IMR-90 (cell line): ENCODE measurements around the gene KIF16B. TPM values are rescaled to one million over a fixed set of nuclear protein-coding genes. Genes with fewer than 3 reads are reported as not detected.

ENCODE experiments used
- ATAC-seq: fragments of 200-7000 bp; cut with Tn5 transposase; 2 replicates; pipeline ENCODE4 v1.9.1; 2020; ENCODE audit warnings: low read depth, mild to moderate bottlenecking, moderate library complexity
- BruUV-seq: library from RNA; stranded (reverse); fragments of 400-500 nt; replicated peaks from 2 replicates; lab custom pipeline; 2021; lab: Mats Ljungman, UMichigan
- CTCF ChIA-PET: fragments of 300-600 bp; formaldehyde crosslinking; extraction: SDS; loops from one replicate; lab custom pipeline; 2021; ENCODE audit warnings: antibody characterized with exemption; lab: Yijun Ruan, JAX
- POLR2A ChIA-PET: fragments of 300-600 bp; sonication (Branson Sonifier 250); formaldehyde crosslinking; loops from one replicate; lab custom pipeline; 2022; ENCODE audit warnings: antibody characterized with exemption; ENCODE audit not compliant: unreplicated experiment; lab: Charles Lee
- DNase-seq: peaks from one replicate; pipeline ENCODE4 v3.0.0; 2013
- H2AFZ ChIP-seq: replicated peaks from 2 replicates; pipeline ENCODE3; 2013; ENCODE audit warnings: low read length, mild to moderate bottlenecking; ENCODE audit not compliant: poor library complexity
- H2AK5ac ChIP-seq: 2 replicates; pipeline ENCODE4 v1.6.1; 2013; ENCODE audit warnings: low read depth, low read length, inconsistent platforms
- H2AK9ac ChIP-seq: replicated peaks from 2 replicates; pipeline ENCODE3; 2013; ENCODE audit warnings: mild to moderate bottlenecking, low read depth, low read length, moderate library complexity; ENCODE audit not compliant: poor library complexity
- H2BK120ac ChIP-seq: 2 replicates; pipeline ENCODE4 v1.6.1; 2013; ENCODE audit warnings: low read depth, low read length, inconsistent platforms
- H2BK15ac ChIP-seq: 3 replicates; pipeline ENCODE4 v1.6.1; 2013; ENCODE audit warnings: low read depth, low read length, inconsistent platforms
- H2BK20ac ChIP-seq: 2 replicates; pipeline ENCODE4 v1.6.1; 2013; ENCODE audit warnings: low read depth, mild to moderate bottlenecking, inconsistent platforms, low read length, moderate library complexity
- H2BK5ac ChIP-seq: 2 replicates; pipeline ENCODE4 v1.6.1; 2013; ENCODE audit warnings: mild to moderate bottlenecking, low read depth, low read length, inconsistent platforms; ENCODE audit not compliant: poor library complexity, severe bottlenecking
- H3K14ac ChIP-seq: replicated peaks from 2 replicates; pipeline ENCODE4 v1.6.1; 2013; ENCODE audit warnings: low read depth, low read length, inconsistent platforms
- H3K18ac ChIP-seq: 2 replicates; pipeline ENCODE4 v1.6.1; 2013; ENCODE audit warnings: low read depth, low read length, control low read depth
- H3K23ac ChIP-seq: 2 replicates; pipeline ENCODE4 v1.6.1; 2013; ENCODE audit warnings: low read depth, low read length, inconsistent platforms
- H3K27ac ChIP-seq: 2 replicates; pipeline ENCODE4 v1.5.1; 2013; ENCODE audit warnings: mild to moderate bottlenecking, control low read depth, low read length; ENCODE audit not compliant: insufficient read depth
- H3K27me3 ChIP-seq: 2 replicates; pipeline ENCODE4 v1.6.1; 2013; ENCODE audit warnings: low read length; ENCODE audit not compliant: control insufficient read depth, insufficient read depth
- H3K36me3 ChIP-seq: 2 replicates; pipeline ENCODE4 v1.6.1; 2013; ENCODE audit warnings: low read length, mixed read lengths; ENCODE audit not compliant: control insufficient read depth, insufficient read depth
- H3K4ac ChIP-seq: 2 replicates; pipeline ENCODE4 v1.6.1; 2013; ENCODE audit warnings: low read depth, low read length, inconsistent platforms
- H3K4me1 ChIP-seq: 2 replicates; pipeline ENCODE4 v1.6.1; 2013; ENCODE audit warnings: low read length, mixed read lengths; ENCODE audit not compliant: control insufficient read depth, insufficient read depth
- H3K4me2 ChIP-seq: 2 replicates; pipeline ENCODE4 v1.6.1; 2013; ENCODE audit warnings: low read depth, mild to moderate bottlenecking, control low read depth, low read length, moderate library complexity
- H3K4me3 ChIP-seq: 2 replicates; pipeline ENCODE4 v1.5.1; 2013; ENCODE audit warnings: low read depth, mild to moderate bottlenecking, control low read depth, low read length, moderate library complexity; ENCODE audit not compliant: insufficient read depth
- H3K56ac ChIP-seq: 2 replicates; pipeline ENCODE4 v1.6.1; 2013; ENCODE audit warnings: low read length, inconsistent platforms; ENCODE audit not compliant: insufficient read depth; ENCODE audit errors: extremely low read depth
- H3K79me1 ChIP-seq, 2 experiments: 2 replicates each; pipeline ENCODE4 v1.6.1; 2013; ENCODE audit warnings: low read length in 2 of 2, inconsistent platforms in 1 of 2, low read depth in 1 of 2
- H3K9ac ChIP-seq: 2 replicates; pipeline ENCODE4 v1.6.1; 2013; ENCODE audit warnings: low read depth, low read length, control low read depth
- H3K9me1 ChIP-seq: 2 replicates; pipeline ENCODE4 v1.6.1; 2013; ENCODE audit warnings: low read length, inconsistent platforms; ENCODE audit not compliant: insufficient read depth
- H3K9me3 ChIP-seq: 2 replicates; pipeline ENCODE4 v1.6.1; 2013; ENCODE audit warnings: low read length; ENCODE audit not compliant: control insufficient read depth, insufficient read depth
- H4K20me1 ChIP-seq: 2 replicates; pipeline ENCODE4 v1.6.1; 2013; ENCODE audit warnings: low read length, inconsistent platforms; ENCODE audit not compliant: insufficient read depth
- H4K5ac ChIP-seq: 2 replicates; pipeline ENCODE4 v1.6.1; 2013; ENCODE audit warnings: mild to moderate bottlenecking, low read depth, low read length, control low read depth
- H4K8ac ChIP-seq, 2 experiments: 2 replicates each; pipeline ENCODE4 v1.6.1; 2013; ENCODE audit warnings: low read depth in 2 of 2, low read length in 2 of 2, control low read depth in 1 of 2, inconsistent platforms in 1 of 2
- H4K91ac ChIP-seq: 2 replicates; pipeline ENCODE4 v1.6.1; 2013; ENCODE audit warnings: low read depth, low read length, inconsistent platforms; ENCODE audit not compliant: insufficient read depth
- BHLHE40 ChIP-seq: fragments of 150-350 bp; IDR thresholded peaks from 2 replicates; pipeline ENCODE4 v1.6.1; 2016; ENCODE audit warnings: mild to moderate bottlenecking, low read depth, low read length
- CEBPB ChIP-seq: IDR thresholded peaks from 2 replicates; pipeline ENCODE4 v1.6.1; 2012; ENCODE audit warnings: low read depth, low read length, improper control_type of control experiment
- CHD1 ChIP-seq: IDR thresholded peaks from 2 replicates; pipeline ENCODE4 v1.6.1; 2012; ENCODE audit warnings: low read depth, low read length, improper control_type of control experiment
- FOS ChIP-seq: fragments of 150-350 bp; IDR thresholded peaks from 2 replicates; pipeline ENCODE4 v1.6.1; 2016; ENCODE audit warnings: low read depth, low read length
- MAFK ChIP-seq: IDR thresholded peaks from 2 replicates; pipeline ENCODE4 v1.6.1; 2012; ENCODE audit warnings: low read depth, low read length, improper control_type of control experiment
- MAZ ChIP-seq: IDR thresholded peaks from 2 replicates; pipeline ENCODE4 v1.6.1; 2012; ENCODE audit warnings: low read depth, mild to moderate bottlenecking, low read length, improper control_type of control experiment, moderate library complexity, borderline replicate concordance
- MXI1 ChIP-seq: IDR thresholded peaks from 2 replicates; pipeline ENCODE4 v1.6.1; 2012; ENCODE audit warnings: low read depth, mild to moderate bottlenecking, low read length, moderate library complexity, borderline replicate concordance
- NFE2L2 ChIP-seq: fragments of 150-350 bp; IDR thresholded peaks from 2 replicates; pipeline ENCODE4 v1.6.1; 2016; ENCODE audit warnings: low read depth, mild to moderate bottlenecking, low read length
- POLR2A ChIP-seq: IDR thresholded peaks from 2 replicates; pipeline ENCODE4 v1.6.1; 2012; ENCODE audit warnings: mild to moderate bottlenecking, low read depth, low read length
- RAD21 ChIP-seq: IDR thresholded peaks from 2 replicates; pipeline ENCODE4 v1.6.1; 2012; ENCODE audit warnings: low read length, improper control_type of control experiment
- RCOR1 ChIP-seq: IDR thresholded peaks from 2 replicates; pipeline ENCODE4 v1.6.1; 2012; ENCODE audit warnings: mild to moderate bottlenecking, low read length, improper control_type of control experiment; ENCODE audit not compliant: insufficient replicate concordance
- RFX5 ChIP-seq: IDR thresholded peaks from 2 replicates; pipeline ENCODE4 v1.8.0; 2012; ENCODE audit warnings: low read depth, mild to moderate bottlenecking, low read length, moderate library complexity
- SMC3 ChIP-seq: fragments of 150-350 bp; IDR thresholded peaks from 2 replicates; pipeline ENCODE4 v1.6.1; 2016; ENCODE audit warnings: low read depth, mild to moderate bottlenecking, antibody characterized with exemption, low read length, moderate library complexity
- WGBS, 2 experiments: methylation state at CpG; one replicate each; pipeline versions ENCODE4 v1.1.5 to v1.1.7; 2013; ENCODE audit warnings: missing lambda C conversion rate in 2 of 2; ENCODE audit not compliant: insufficient read length in 1 of 2; ENCODE audit errors: extremely low coverage in 2 of 2; 5-methylcytosine and 5-hydroxymethylcytosine counted together
- dilution Hi-C: fragments of 300-500 bp; cut with HindIII; formaldehyde crosslinking; loops from one replicate; pipeline ENCODE4 v1.14.3; 2018; ENCODE audit warnings: low sequenced_read_pairs; ENCODE audit not compliant: unreplicated experiment
- in situ Hi-C: fragments of 300-500 bp; cut with MboI; formaldehyde crosslinking; loops from 3 replicates; pipeline ENCODE4 v1.14.3; 2019; ENCODE audit warnings: low sequenced_read_pairs, inconsistent platforms, mixed read lengths
- intact Hi-C: fragments of 100-400 bp; cut with micrococcal nuclease; formaldehyde crosslinking; loops from 2 replicates; pipeline ENCODE4 v1.10.0; 2022
- polyA plus RNA-seq, 3 experiments: library from polyadenylated mRNA; depleted of rRNA; stranded (reverse); fragments of >200 nt; gene quantifications; 2 replicates each; pipeline ENCODE4 v1.2.3, GENCODE V29; 2012; ENCODE audit warnings: low replicate concordance in 1 of 3
- total RNA-seq: library from RNA; depleted of rRNA; stranded (reverse); fragments of >200 nt; gene quantifications from 2 replicates; pipeline ENCODE4 v1.2.3, GENCODE V29; 2012
- TF ChIP-seq, protein P1 (sequence below): fragments of 150-350 bp; IDR thresholded peaks from 2 replicates; pipeline ENCODE4 v1.6.1; 2017; ENCODE audit warnings: mild to moderate bottlenecking, antibody characterized with exemption, low read length, low read depth
- TF ChIP-seq, protein P2 (sequence below): fragments of 150-350 bp; IDR thresholded peaks from 2 replicates; pipeline ENCODE4 v1.6.1; 2016; ENCODE audit warnings: low read depth, mild to moderate bottlenecking, low read length, moderate library complexity, borderline replicate concordance
- TF ChIP-seq, protein P3 (sequence below): conservative IDR thresholded peaks from 2 replicates; pipeline ENCODE4 v1.5.1; 2012; ENCODE audit warnings: mild to moderate bottlenecking, low read depth, low read length, improper control_type of control experiment

Gene KIF16B
- total and polyA plus RNA-seq, 2 of the 4 experiments (the other 2 are of a cell fraction), result 4.7 to 10.0 TPM

DNA sequence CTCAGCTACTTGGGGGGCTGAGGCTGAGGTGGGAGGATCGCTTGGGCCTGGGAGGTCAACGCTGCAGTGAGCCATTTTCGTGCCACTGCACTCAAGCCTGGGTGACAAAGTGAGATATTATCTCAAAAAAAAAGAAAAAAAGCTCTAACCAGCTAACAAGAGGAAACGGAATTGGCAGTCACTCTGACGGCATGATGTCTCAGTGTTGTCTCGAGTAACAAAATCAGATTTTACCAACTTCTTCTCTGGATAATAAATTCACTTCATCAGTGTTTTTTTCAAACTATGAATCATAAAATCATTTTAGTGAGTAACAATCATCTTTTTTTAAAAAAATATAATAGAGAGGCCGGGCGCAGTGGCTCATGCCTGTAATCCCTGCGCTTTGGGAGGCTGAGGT is 12.6 kb downstream of the KIF16B start:
- Histone ChIP-seq H3K27ac (no peak overlapping the region), H2BK5ac (no peak overlapping the region), H3K9me3 (no peaks in the 10 kb centered on the region), H3K4ac (no peak overlapping the region), H2BK120ac (no peak overlapping the region), H3K4me2 (no peak overlapping the region), H2AK5ac (no peak overlapping the region), H3K27me3 (no peaks in the 10 kb centered on the region), H4K20me1 (no peaks in the 10 kb centered on the region), H3K4me1 (peaks cover 6% of the 10 kb centered on the region), H3K56ac (no peak overlapping the region), H2AFZ (no peak overlapping the region), H4K91ac (no peak overlapping the region), H3K4me3 (no peak overlapping the region), H3K9me1 (no peaks in the 10 kb centered on the region), H4K8ac (no peak overlapping the region), H3K9ac (no peak overlapping the region), H4K5ac (no peak overlapping the region), H2BK20ac (no peak overlapping the region), H2AK9ac (no peak overlapping the region), H3K79me1 (peaks cover 8 to 12% of the 10 kb centered on the region in 2 experiments), H3K23ac (no peak overlapping the region), H3K36me3 (no peaks in the 10 kb centered on the region), H3K18ac (no peak overlapping the region), H3K14ac (no peak overlapping the region), H2BK15ac (no peak overlapping the region)
- intact Hi-C loops (no loop called here), dilution Hi-C loops (no loop called here), in situ Hi-C loops (no loop called here)
- ATAC-seq (no peak), DNase-seq (no peak)
- BruUV-seq, result no TSS peak
- ChIA-PET CTCF (no interaction called here), POLR2A (no interaction called here)
- WGBS, 2 experiments, result no CpG with 5 or more reads among the region's 9 CpGs
- TF ChIP-seq BHLHE40, result no peak
- no peak for TF ChIP-seq MAFK
- no peak for TF ChIP-seq MAZ
- TF ChIP-seq, protein P1, sequence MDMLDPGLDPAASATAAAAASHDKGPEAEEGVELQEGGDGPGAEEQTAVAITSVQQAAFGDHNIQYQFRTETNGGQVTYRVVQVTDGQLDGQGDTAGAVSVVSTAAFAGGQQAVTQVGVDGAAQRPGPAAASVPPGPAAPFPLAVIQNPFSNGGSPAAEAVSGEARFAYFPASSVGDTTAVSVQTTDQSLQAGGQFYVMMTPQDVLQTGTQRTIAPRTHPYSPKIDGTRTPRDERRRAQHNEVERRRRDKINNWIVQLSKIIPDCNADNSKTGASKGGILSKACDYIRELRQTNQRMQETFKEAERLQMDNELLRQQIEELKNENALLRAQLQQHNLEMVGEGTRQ, result no peak
- TF ChIP-seq NFE2L2, result no peak
- TF ChIP-seq RAD21, result no peak
- TF ChIP-seq RFX5, result no peak
- no peak for TF ChIP-seq FOS
- no peak for TF ChIP-seq CEBPB
- no peak for TF ChIP-seq RCOR1
- TF ChIP-seq CHD1, result no peak
- TF ChIP-seq, protein P2, sequence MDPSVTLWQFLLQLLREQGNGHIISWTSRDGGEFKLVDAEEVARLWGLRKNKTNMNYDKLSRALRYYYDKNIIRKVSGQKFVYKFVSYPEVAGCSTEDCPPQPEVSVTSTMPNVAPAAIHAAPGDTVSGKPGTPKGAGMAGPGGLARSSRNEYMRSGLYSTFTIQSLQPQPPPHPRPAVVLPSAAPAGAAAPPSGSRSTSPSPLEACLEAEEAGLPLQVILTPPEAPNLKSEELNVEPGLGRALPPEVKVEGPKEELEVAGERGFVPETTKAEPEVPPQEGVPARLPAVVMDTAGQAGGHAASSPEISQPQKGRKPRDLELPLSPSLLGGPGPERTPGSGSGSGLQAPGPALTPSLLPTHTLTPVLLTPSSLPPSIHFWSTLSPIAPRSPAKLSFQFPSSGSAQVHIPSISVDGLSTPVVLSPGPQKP, result no peak
- no peak for TF ChIP-seq POLR2A
- no peak for TF ChIP-seq SMC3
- TF ChIP-seq, protein P3, sequence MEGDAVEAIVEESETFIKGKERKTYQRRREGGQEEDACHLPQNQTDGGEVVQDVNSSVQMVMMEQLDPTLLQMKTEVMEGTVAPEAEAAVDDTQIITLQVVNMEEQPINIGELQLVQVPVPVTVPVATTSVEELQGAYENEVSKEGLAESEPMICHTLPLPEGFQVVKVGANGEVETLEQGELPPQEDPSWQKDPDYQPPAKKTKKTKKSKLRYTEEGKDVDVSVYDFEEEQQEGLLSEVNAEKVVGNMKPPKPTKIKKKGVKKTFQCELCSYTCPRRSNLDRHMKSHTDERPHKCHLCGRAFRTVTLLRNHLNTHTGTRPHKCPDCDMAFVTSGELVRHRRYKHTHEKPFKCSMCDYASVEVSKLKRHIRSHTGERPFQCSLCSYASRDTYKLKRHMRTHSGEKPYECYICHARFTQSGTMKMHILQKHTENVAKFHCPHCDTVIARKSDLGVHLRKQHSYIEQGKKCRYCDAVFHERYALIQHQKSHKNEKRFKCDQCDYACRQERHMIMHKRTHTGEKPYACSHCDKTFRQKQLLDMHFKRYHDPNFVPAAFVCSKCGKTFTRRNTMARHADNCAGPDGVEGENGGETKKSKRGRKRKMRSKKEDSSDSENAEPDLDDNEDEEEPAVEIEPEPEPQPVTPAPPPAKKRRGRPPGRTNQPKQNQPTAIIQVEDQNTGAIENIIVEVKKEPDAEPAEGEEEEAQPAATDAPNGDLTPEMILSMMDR, result no peak
- TF ChIP-seq MXI1, result no peak
